H1 (cell line): ENCODE data around the gene KCNC3. TPM values are rescaled to one million over a fixed set of nuclear protein-coding genes. Genes with fewer than 3 reads are reported as not detected.

Experiments
- CTCF ChIA-PET: fragments of 300-600 bp; sonication (Branson Sonifier 250); formaldehyde crosslinking; loops from one replicate; lab custom pipeline; 2021; ENCODE audit not compliant: partially characterized antibody; lab: Charles Lee
- POLR2A ChIA-PET: fragments of 300-600 bp; sonication (Branson Sonifier 250); formaldehyde crosslinking; loops from one replicate; lab custom pipeline; 2021; ENCODE audit warnings: inconsistent platforms; ENCODE audit not compliant: partially characterized antibody; lab: Charles Lee
- DNase-seq, 2 experiments: peaks; one replicate each; pipeline versions ENCODE4 v3.0.0 to v3.0.0-alpha.2; 2010 to 2022; ENCODE audit warnings: low spot score in 2 of 2, low read depth in 1 of 2, mixed read lengths in 1 of 2
- FAIRE-seq: peaks from 2 replicates; lab custom pipeline; 2011; peaks lifted over from hg19 to GRCh38; lab: Jason Lieb, UNC
- H2AFZ ChIP-seq: 2 replicates; pipeline ENCODE4 v1.8.1; 2012; ENCODE audit warnings: low read length, inconsistent platforms
- H2AK5ac ChIP-seq: 2 replicates; pipeline ENCODE4 v1.6.1; 2013; ENCODE audit warnings: low read depth, low read length
- H2BK120ac ChIP-seq: replicated peaks from 2 replicates; pipeline ENCODE3; 2013; ENCODE audit warnings: low read depth, low read length, inconsistent platforms
- H2BK12ac ChIP-seq: 2 replicates; pipeline ENCODE4 v1.6.1; 2013; ENCODE audit warnings: low read depth, low read length
- H2BK15ac ChIP-seq: 2 replicates; pipeline ENCODE4 v1.6.1; 2013; ENCODE audit warnings: low read length
- H2BK20ac ChIP-seq: 2 replicates; pipeline ENCODE4 v1.6.1; 2013; ENCODE audit warnings: low read length
- H2BK5ac ChIP-seq: 2 replicates; pipeline ENCODE4 v1.6.1; 2013; ENCODE audit warnings: low read depth, low read length
- H3K14ac ChIP-seq: 2 replicates; pipeline ENCODE4 v1.6.1; 2013; ENCODE audit warnings: inconsistent platforms; ENCODE audit not compliant: insufficient read length
- H3K18ac ChIP-seq: 2 replicates; pipeline ENCODE4 v1.6.1; 2013; ENCODE audit warnings: low read length; ENCODE audit errors: extremely low read depth
- H3K23ac ChIP-seq: 2 replicates; pipeline ENCODE4 v1.6.1; 2013; ENCODE audit warnings: inconsistent platforms; ENCODE audit not compliant: insufficient read length
- H3K23me2 ChIP-seq: 2 replicates; pipeline ENCODE4 v1.6.1; 2013; ENCODE audit warnings: low read depth, low read length
- H3K27ac ChIP-seq: 2 replicates; pipeline ENCODE4 v1.6.1; 2011; ENCODE audit warnings: low read depth, low read length, inconsistent platforms
- H3K27me3 ChIP-seq, 4 experiments: replicated peaks in 1 of 4; 1 replicate in 1 of 4; 2 replicates in 3 of 4; pipeline versions ENCODE4 v1.6.1 to v1.8.1; 2011 to 2013; ENCODE audit warnings: low read length in 3 of 4, mild to moderate bottlenecking in 3 of 4, inconsistent platforms in 2 of 4, mixed read lengths in 2 of 4, moderate library complexity in 1 of 4; ENCODE audit not compliant: control insufficient read depth in 3 of 4, insufficient read depth in 3 of 4; ENCODE audit errors: extremely low read depth in 1 of 4
- H3K36me3 ChIP-seq, 4 experiments: 2 replicates each; pipeline versions ENCODE4 v1.6.1 to v1.8.1; 2011 to 2013; ENCODE audit warnings: mild to moderate bottlenecking in 4 of 4, low read length in 3 of 4, moderate library complexity in 2 of 4, control low read depth in 1 of 4, inconsistent platforms in 1 of 4; ENCODE audit not compliant: insufficient read depth in 4 of 4, control insufficient read depth in 2 of 4
- H3K4ac ChIP-seq: replicated peaks from 2 replicates; pipeline ENCODE3; 2013; ENCODE audit warnings: low read length, low read depth, mixed read lengths, inconsistent platforms; ENCODE audit not compliant: insufficient read length
- H3K4me1 ChIP-seq, 4 experiments: replicated peaks in 1 of 4; 1 replicate in 1 of 4; 2 replicates in 3 of 4; pipeline versions ENCODE4 v1.6.1 to v1.8.1; 2011 to 2013; ENCODE audit warnings: low read length in 3 of 4, inconsistent platforms in 2 of 4, mixed read lengths in 1 of 4; ENCODE audit not compliant: insufficient read depth in 4 of 4, control insufficient read depth in 3 of 4
- H3K4me2 ChIP-seq, 2 experiments: 2 replicates each; pipeline versions ENCODE4 v1.6.1 to v1.8.1; 2011 to 2013; ENCODE audit warnings: low read depth in 2 of 2, low read length in 2 of 2, control low read depth in 1 of 2, inconsistent platforms in 1 of 2, mild to moderate bottlenecking in 1 of 2; ENCODE audit not compliant: insufficient read depth in 1 of 2
- H3K4me3 ChIP-seq, 4 experiments: fragments of 200-600, 300-600 bp in 1 of 4; sonication (generic), shearing (Covaris generic), sonication (Bioruptor Twin) in 1 of 4; 2 replicates each; pipeline versions ENCODE4 v1.5.1 to v1.8.1; 2011 to 2016; ENCODE audit warnings: low read length in 4 of 4, low read depth in 3 of 4, control low read depth in 2 of 4, inconsistent platforms in 2 of 4, mild to moderate bottlenecking in 2 of 4, mixed read lengths in 1 of 4, moderate library complexity in 1 of 4; ENCODE audit not compliant: insufficient read depth in 2 of 4; ENCODE audit errors: extremely low read depth in 1 of 4
- H3K56ac ChIP-seq: replicated peaks from 2 replicates; pipeline ENCODE3; 2013; ENCODE audit warnings: low read depth, mild to moderate bottlenecking, mixed read lengths, low read length, inconsistent platforms; ENCODE audit not compliant: insufficient read length
- H3K79me1 ChIP-seq: 2 replicates; pipeline ENCODE4 v1.6.1; 2013; ENCODE audit warnings: low read depth, low read length, control low read depth
- H3K79me2 ChIP-seq, 2 experiments: 2 replicates each; pipeline versions ENCODE4 v1.6.1 to v1.8.1; 2012 to 2013; ENCODE audit warnings: low read length in 2 of 2, mild to moderate bottlenecking in 2 of 2, inconsistent platforms in 1 of 2; ENCODE audit not compliant: insufficient read depth in 2 of 2, control insufficient read depth in 1 of 2
- H3K9ac ChIP-seq, 4 experiments: replicated peaks in 1 of 4; 1 replicate in 1 of 4; 2 replicates in 3 of 4; pipeline versions ENCODE4 v1.6.1 to v1.8.1; 2011 to 2013; ENCODE audit warnings: low read depth in 3 of 4, low read length in 3 of 4, control low read depth in 2 of 4, mild to moderate bottlenecking in 2 of 4, moderate library complexity in 2 of 4, inconsistent platforms in 1 of 4; ENCODE audit errors: extremely low read depth in 1 of 4
- H3K9me3 ChIP-seq, 2 experiments: 2 replicates each; pipeline versions ENCODE4 v1.6.1 to v1.8.1; 2012 to 2013; ENCODE audit warnings: mild to moderate bottlenecking in 2 of 2, moderate library complexity in 2 of 2, control low read depth in 1 of 2, inconsistent platforms in 1 of 2, low read depth in 1 of 2, low read length in 1 of 2, mixed read lengths in 1 of 2; ENCODE audit not compliant: insufficient read depth in 2 of 2
- H4K20me1 ChIP-seq, 2 experiments: replicated peaks in 1 of 2; 2 replicates each; pipeline versions ENCODE3 to v1.8.1; 2011 to 2013; ENCODE audit warnings: inconsistent platforms in 2 of 2, low read length in 2 of 2, mild to moderate bottlenecking in 1 of 2; ENCODE audit not compliant: insufficient read depth in 2 of 2, control insufficient read depth in 1 of 2
- H4K5ac ChIP-seq: 2 replicates; pipeline ENCODE4 v1.6.1; 2013; ENCODE audit warnings: low read length, low read depth, mixed read lengths, inconsistent platforms; ENCODE audit not compliant: insufficient read length
- H4K8ac ChIP-seq: 2 replicates; pipeline ENCODE4 v1.8.0; 2013; ENCODE audit warnings: mild to moderate bottlenecking, moderate library complexity, low read length, inconsistent platforms; ENCODE audit not compliant: insufficient read depth; ENCODE audit errors: extremely low read depth
- H4K91ac ChIP-seq: replicated peaks from 2 replicates; pipeline ENCODE3; 2013; ENCODE audit warnings: low read length, mixed read lengths, inconsistent platforms; ENCODE audit not compliant: insufficient read length
- CHD1 ChIP-seq: IDR thresholded peaks from 2 replicates; pipeline ENCODE4 v1.6.1; 2012; ENCODE audit warnings: low read depth, low read length, improper control_type of control experiment
- CHD2 ChIP-seq: IDR thresholded peaks from 2 replicates; pipeline ENCODE4 v1.6.1; 2012; ENCODE audit warnings: low read length, improper control_type of control experiment
- CREB1 ChIP-seq: IDR thresholded peaks from 2 replicates; pipeline ENCODE4 v1.6.1; 2012; ENCODE audit warnings: inconsistent platforms
- PHF8 ChIP-seq: fragments of 200-600 bp; sonication (generic); conservative IDR thresholded peaks from 2 replicates; pipeline ENCODE4 v1.7.1; 2012; ENCODE audit warnings: low read depth, mild to moderate bottlenecking, inconsistent platforms, low read length, moderate library complexity
- SIN3A ChIP-seq, 2 experiments: IDR thresholded peaks in 1 of 2; conservative IDR thresholded peaks in 1 of 2; 2 replicates each; pipeline ENCODE4 v1.6.1; 2011 to 2012; ENCODE audit warnings: low read length in 2 of 2, improper control_type of control experiment in 1 of 2, low read depth in 1 of 2, mild to moderate bottlenecking in 1 of 2
- SP1 ChIP-seq: IDR thresholded peaks from 2 replicates; pipeline ENCODE4 v1.6.1; 2011; ENCODE audit warnings: low read depth, low read length
- SP4 ChIP-seq: IDR thresholded peaks from 2 replicates; pipeline ENCODE4 v1.6.1; 2012; ENCODE audit warnings: low read length, inconsistent platforms
- TEAD4 ChIP-seq: IDR thresholded peaks from 2 replicates; pipeline ENCODE4 v1.6.1; 2012; ENCODE audit warnings: low read depth, low read length, inconsistent platforms, mixed read lengths
- USF2 ChIP-seq: IDR thresholded peaks from 2 replicates; pipeline ENCODE4 v1.6.1; 2011; ENCODE audit warnings: low read length, improper control_type of control experiment
- WGBS, 2 experiments: shearing (Covaris generic) in 1 of 2; methylation state at CpG; one replicate each; pipeline versions ENCODE4 v1.1.6 to v1.1.7; 2013 to 2015; ENCODE audit warnings: low lambda C conversion rate in 2 of 2, mixed read lengths in 2 of 2, inconsistent platforms in 1 of 2, low coverage in 1 of 2, missing lambda C conversion rate in 1 of 2; ENCODE audit not compliant: insufficient replicate concordance in 2 of 2, insufficient coverage in 1 of 2, insufficient read length in 1 of 2; ENCODE audit errors: extremely low coverage in 1 of 2, missing lambda C conversion rate in 1 of 2; 5-methylcytosine and 5-hydroxymethylcytosine counted together
- polyA plus RNA-seq, 7 experiments: library from polyadenylated mRNA; depleted of rRNA in 3 of 7; stranded (reverse) in 5 of 7; unstranded in 2 of 7; fragments of >200 nt in 5 of 7; fragments of 200-250 nt in 2 of 7; gene quantifications; 1 replicate in 5 of 7; 2 replicates in 1 of 7; 4 replicates in 1 of 7; pipeline versions ENCODE4 v1.2.1 to v1.2.3, GENCODE V29; 2011 to 2013; ENCODE audit warnings: missing spikeins in 2 of 7, mixed read lengths in 2 of 7
- total RNA-seq: library from RNA; stranded (reverse); fragmentation: NEBNext Ultra II Directional; extraction: Animal tissue kit (Norgen Biotek cat#: 25700); gene quantifications from 2 replicates; pipeline ENCODE4 v1.2.1, GENCODE V29; 2021

KCNC3 gene
- total and polyA plus RNA-seq, 2 of the 8 experiments (the other 6 are each of a cell fraction or from before 2014, with no cell fraction given) = 3.9 to 7.2 TPM

GRCh38 chr19:50263176-50263575, 66.0 kb downstream of the KCNC3 start:
- Histone ChIP-seq H2AFZ (no peak overlapping the region), H4K91ac (no peak overlapping the region), H3K79me1 (no peaks in the 10 kb centered on the region), H3K4ac (no peak overlapping the region), H2BK120ac (no peak overlapping the region), H2BK20ac (no peak overlapping the region), H3K4me2 (no peak overlapping the region), H3K27ac (no peak overlapping the region), H3K56ac (no peak overlapping the region), H3K9me3 (no peaks in the 10 kb centered on the region), H3K27me3 (no peaks in the 10 kb centered on the region), H3K18ac (no peak overlapping the region), H2AK5ac (no peak overlapping the region), H2BK5ac (no peak overlapping the region), H2BK12ac (no peak overlapping the region), H3K14ac (no peak overlapping the region), H4K20me1 (peaks cover 0 to 1% of the 10 kb centered on the region in 2 experiments), H2BK15ac (no peak overlapping the region), H3K79me2 (no peaks in the 10 kb centered on the region), H3K9ac (no peak overlapping the region), H3K4me1 (peaks cover 0 to 6% (median 0%) of the 10 kb centered on the region in 4 experiments; a peak in 2 of 7 replicates), H4K5ac (no peak overlapping the region), H4K8ac (no peak overlapping the region), H3K23ac (no peak overlapping the region), H3K4me3 (no peak overlapping the region), H3K36me3 (peaks cover 0 to 8% (median 3%) of the 10 kb centered on the region in 4 experiments; a peak in 2 of 8 replicates), H3K23me2 (no peaks in the 10 kb centered on the region)
- ChIA-PET POLR2A (interaction anchor here (1.1 to 1.5 kb wide), 2 partner anchors 19 to 66 kb away, joined by 3 to 5 read pairs; partner anchors contain the start of gene KCNC3), CTCF (interaction anchor here (1.2 to 7.8 kb wide), 6 partner anchors 7 to 52 kb away, joined by 3 to 51 read pairs (median 18); no protein-coding TSS in a partner anchor)
- FAIRE-seq = no peak
- TF ChIP-seq CHD1 (no peak), CREB1 (no peak), SP4 (no peak), SIN3A (conservative IDR thresholded peaks at IDR 0.05 in 1 of 2, IDR thresholded peaks at IDR 0.05 in 1 of 2; ENCODE audit: low read depth in 1 of 2, low read length in 2 of 2) (no peak), PHF8 (no peak), SP1 (no peak), USF2 (no peak), CHD2 (no peak), TEAD4 (no peak)
- 95% methylated on average over 8 of the region's 8 CpGs; no CpG with 5 or more reads in 1 of the 2 experiments for WGBS, 2 experiments
- no peak for DNase-seq
